Neuron (in vitro differentiated cells): ENCODE measurements around the gene ARHGEF7.

Experiments
- H2AFZ ChIP-seq: one replicate; pipeline ENCODE4 v1.6.1; 2013; ENCODE audit warnings: low read depth, mild to moderate bottlenecking, inconsistent platforms, low read length, moderate library complexity
- H3K27me3 ChIP-seq: one replicate; pipeline ENCODE4 v1.6.1; 2013; ENCODE audit warnings: low read length; ENCODE audit not compliant: insufficient read depth
- H3K36me3 ChIP-seq: one replicate; pipeline ENCODE4 v1.6.1; 2013; ENCODE audit warnings: low read length; ENCODE audit not compliant: insufficient read depth
- H3K4me1 ChIP-seq: one replicate; pipeline ENCODE4 v1.6.1; 2013; ENCODE audit warnings: low read length; ENCODE audit not compliant: insufficient read depth
- H3K4me3 ChIP-seq: 2 replicates; pipeline ENCODE4 v1.5.1; 2013; ENCODE audit warnings: mild to moderate bottlenecking, low read length, moderate library complexity
- H3K9me3 ChIP-seq: one replicate; pipeline ENCODE4 v1.6.1; 2013; ENCODE audit warnings: low read length

ARHGEF7 gene

GRCh38 chr13:111117289-111117688 lies 2.2 kb downstream of the ARHGEF7 start:
- Histone ChIP-seq H2AFZ (no peak overlapping the region), H3K27me3 (no peaks in the 10 kb centered on the region), H3K36me3 (peaks cover 28% of the 10 kb centered on the region), H3K4me1 (peaks cover 13% of the 10 kb centered on the region), H3K9me3 (no peaks in the 10 kb centered on the region), H3K4me3 (no peak overlapping the region)

- H3K27me3 ChIP-seq: no peaks in the 10 kb centered on the region
These were observed 2.9 kb downstream of the ARHGEF7 start for GRCh38 chr13:111117961-111118360.

GRCh38 chr13:111118898-111119607 lies 3.9 kb downstream of the ARHGEF7 start:
- Histone ChIP-seq H3K27me3 (no peaks in the 10 kb centered on the region), H3K4me3 (no peak overlapping the region), H2AFZ (no peak overlapping the region), H3K36me3 (peaks cover 31% of the 10 kb centered on the region), H3K9me3 (no peaks in the 10 kb centered on the region), H3K4me1 (peaks cover 13% of the 10 kb centered on the region)

More at GRCh38 chr13:111117961-111118360, 2.9 kb downstream of the ARHGEF7 start:
- Histone ChIP-seq H2AFZ (no peak overlapping the region), H3K4me1 (peaks cover 13% of the 10 kb centered on the region), H3K9me3 (no peaks in the 10 kb centered on the region), H3K36me3 (peaks cover 34% of the 10 kb centered on the region), H3K4me3 (no peak overlapping the region)

- Histone ChIP-seq H3K4me3 (no peak overlapping the region), H3K27me3 (no peaks in the 10 kb centered on the region)
These were observed 4.9 kb downstream of the ARHGEF7 start for GRCh38 chr13:111119966-111120365.

GRCh38 chr13:111120422-111120821 lies 5.3 kb downstream of the ARHGEF7 start:
- no peaks in the 10 kb centered on the region for H3K27me3 ChIP-seq
- peaks cover 10% of the 10 kb centered on the region for H3K4me1 ChIP-seq
- H2AFZ ChIP-seq: no peak overlapping the region
- H3K9me3 ChIP-seq: no peaks in the 10 kb centered on the region
- peaks cover 27% of the 10 kb centered on the region for H3K36me3 ChIP-seq
- H3K4me3 ChIP-seq: no peak overlapping the region

More at GRCh38 chr13:111119966-111120365, 4.9 kb downstream of the ARHGEF7 start:
- Histone ChIP-seq H2AFZ (no peak overlapping the region), H3K9me3 (no peaks in the 10 kb centered on the region), H3K36me3 (peaks cover 27% of the 10 kb centered on the region), H3K4me1 (peaks cover 10% of the 10 kb centered on the region)

- no peaks in the 10 kb centered on the region for H3K9me3 ChIP-seq
- H3K4me3 ChIP-seq: no peak overlapping the region
- peaks cover 10% of the 10 kb centered on the region for H3K4me1 ChIP-seq
- no peak overlapping the region for H2AFZ ChIP-seq
- H3K36me3 ChIP-seq: peaks cover 27% of the 10 kb centered on the region
- H3K27me3 ChIP-seq: no peaks in the 10 kb centered on the region
These were observed 5.8 kb downstream of the ARHGEF7 start for GRCh38 chr13:111120913-111121312.

GRCh38 chr13:111121506-111121905 lies 6.4 kb downstream of the ARHGEF7 start:
- Histone ChIP-seq H3K9me3 (no peaks in the 10 kb centered on the region), H3K4me3 (no peak overlapping the region), H3K27me3 (no peaks in the 10 kb centered on the region), H3K36me3 (peaks cover 27% of the 10 kb centered on the region), H3K4me1 (peaks cover 9% of the 10 kb centered on the region), H2AFZ (no peak overlapping the region)

- Histone ChIP-seq H3K4me3 (no peak overlapping the region), H3K36me3 (peaks cover 27% of the 10 kb centered on the region), H3K27me3 (no peaks in the 10 kb centered on the region), H2AFZ (no peak overlapping the region), H3K4me1 (peaks cover 4% of the 10 kb centered on the region), H3K9me3 (no peaks in the 10 kb centered on the region)
These were observed 6.9 kb downstream of the ARHGEF7 start for GRCh38 chr13:111122056-111122455.

- Histone ChIP-seq H3K36me3 (peaks cover 26% of the 10 kb centered on the region), H2AFZ (no peak overlapping the region), H3K9me3 (no peaks in the 10 kb centered on the region), H3K4me1 (no peaks in the 10 kb centered on the region), H3K4me3 (no peak overlapping the region), H3K27me3 (no peaks in the 10 kb centered on the region)
These were observed 7.5 kb downstream of the ARHGEF7 start for GRCh38 chr13:111122631-111123030.

- H3K36me3 ChIP-seq: peaks cover 20% of the 10 kb centered on the region
- no peaks in the 10 kb centered on the region for H3K27me3 ChIP-seq
- H3K4me1 ChIP-seq: no peaks in the 10 kb centered on the region
- H3K4me3 ChIP-seq: no peak overlapping the region
- H2AFZ ChIP-seq: no peak overlapping the region
- no peaks in the 10 kb centered on the region for H3K9me3 ChIP-seq
These were observed 8.1 kb downstream of the ARHGEF7 start for GRCh38 chr13:111123221-111123620.

- Histone ChIP-seq H3K27me3 (no peaks in the 10 kb centered on the region), H3K9me3 (no peaks in the 10 kb centered on the region), H2AFZ (no peak overlapping the region), H3K36me3 (peaks cover 17% of the 10 kb centered on the region), H3K4me1 (no peaks in the 10 kb centered on the region), H3K4me3 (no peak overlapping the region)
These were observed 8.5 kb downstream of the ARHGEF7 start for GRCh38 chr13:111123649-111124048.

GRCh38 chr13:111126509-111126908 lies 11.4 kb downstream of the ARHGEF7 start:
- Histone ChIP-seq H3K4me3 (no peak overlapping the region), H3K27me3 (no peaks in the 10 kb centered on the region), H3K4me1 (no peaks in the 10 kb centered on the region), H3K9me3 (no peaks in the 10 kb centered on the region), H2AFZ (no peak overlapping the region), H3K36me3 (peaks cover 7% of the 10 kb centered on the region)

GRCh38 chr13:111129465-111130115 lies 14.5 kb downstream of the ARHGEF7 start:
- Histone ChIP-seq H3K4me1 (no peaks in the 10 kb centered on the region), H3K27me3 (no peaks in the 10 kb centered on the region), H3K4me3 (no peak overlapping the region), H3K9me3 (no peaks in the 10 kb centered on the region), H2AFZ (no peak overlapping the region), H3K36me3 (peaks cover 4% of the 10 kb centered on the region)
